ENCODE measurements around the gene C19orf44. TPM values are rescaled to one million over a fixed set of nuclear protein-coding genes. Genes with fewer than 3 reads are reported as not detected.

C19orf44 gene
- polyA plus RNA-seq, 2 of the 4 experiments (the other 2 are of a cell fraction): 2.9 to 3.0 TPM

DNA sequence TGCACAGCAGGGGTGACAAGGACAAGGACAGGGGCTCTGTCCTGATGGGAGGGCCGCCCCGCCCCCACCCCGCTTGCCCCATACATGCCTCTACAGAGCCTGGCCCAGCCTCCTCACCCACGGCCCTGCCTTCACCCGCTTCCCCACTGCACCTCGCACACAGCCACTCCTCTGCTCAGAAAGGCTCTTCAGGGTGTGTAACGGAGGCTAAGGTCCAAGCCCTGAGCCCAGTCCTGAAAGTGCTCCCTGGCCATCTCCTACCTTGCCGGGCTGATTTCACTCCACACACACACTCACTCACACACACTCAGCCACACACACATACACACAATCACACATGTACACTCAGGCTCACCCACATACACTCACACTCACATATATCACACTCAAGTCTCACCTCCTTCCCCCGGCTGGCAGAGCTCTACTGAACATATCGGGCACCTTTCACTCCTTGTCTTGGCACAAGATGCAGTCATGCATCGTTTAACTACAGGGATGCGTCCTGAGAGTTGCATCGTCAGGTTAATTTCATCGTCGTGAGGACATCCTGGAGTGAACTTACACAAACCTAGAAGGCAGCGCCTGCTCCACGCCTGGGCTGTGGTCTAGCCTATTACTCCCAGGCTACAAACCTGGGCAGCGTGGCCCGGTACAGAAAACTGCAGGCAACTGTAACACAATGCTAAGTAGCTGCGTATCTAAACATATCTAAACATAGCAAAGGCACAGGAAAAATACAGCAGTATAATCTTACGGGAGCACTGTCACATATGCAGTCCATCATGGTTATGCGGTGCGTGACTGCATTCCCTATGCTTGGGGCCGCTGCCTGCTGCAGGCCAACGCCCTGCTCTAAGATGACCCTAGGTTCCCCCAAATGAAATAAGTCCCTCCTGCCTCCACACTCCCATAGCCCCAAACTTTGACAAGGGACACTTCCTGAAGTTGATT, 37.5 kb upstream of the C19orf44 start (continued):
- TF ChIP-seq, protein P1, sequence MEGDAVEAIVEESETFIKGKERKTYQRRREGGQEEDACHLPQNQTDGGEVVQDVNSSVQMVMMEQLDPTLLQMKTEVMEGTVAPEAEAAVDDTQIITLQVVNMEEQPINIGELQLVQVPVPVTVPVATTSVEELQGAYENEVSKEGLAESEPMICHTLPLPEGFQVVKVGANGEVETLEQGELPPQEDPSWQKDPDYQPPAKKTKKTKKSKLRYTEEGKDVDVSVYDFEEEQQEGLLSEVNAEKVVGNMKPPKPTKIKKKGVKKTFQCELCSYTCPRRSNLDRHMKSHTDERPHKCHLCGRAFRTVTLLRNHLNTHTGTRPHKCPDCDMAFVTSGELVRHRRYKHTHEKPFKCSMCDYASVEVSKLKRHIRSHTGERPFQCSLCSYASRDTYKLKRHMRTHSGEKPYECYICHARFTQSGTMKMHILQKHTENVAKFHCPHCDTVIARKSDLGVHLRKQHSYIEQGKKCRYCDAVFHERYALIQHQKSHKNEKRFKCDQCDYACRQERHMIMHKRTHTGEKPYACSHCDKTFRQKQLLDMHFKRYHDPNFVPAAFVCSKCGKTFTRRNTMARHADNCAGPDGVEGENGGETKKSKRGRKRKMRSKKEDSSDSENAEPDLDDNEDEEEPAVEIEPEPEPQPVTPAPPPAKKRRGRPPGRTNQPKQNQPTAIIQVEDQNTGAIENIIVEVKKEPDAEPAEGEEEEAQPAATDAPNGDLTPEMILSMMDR (IDR thresholded peaks at IDR 0.05): no peak
- TF ChIP-seq NFE2L2 (conservative IDR thresholded peaks at IDR 0.05; ENCODE audit: low read length) (no peak), CHD2 (IDR thresholded peaks at IDR 0.05; ENCODE audit: low read length, partially characterized antibody) (no peak)

DNA sequence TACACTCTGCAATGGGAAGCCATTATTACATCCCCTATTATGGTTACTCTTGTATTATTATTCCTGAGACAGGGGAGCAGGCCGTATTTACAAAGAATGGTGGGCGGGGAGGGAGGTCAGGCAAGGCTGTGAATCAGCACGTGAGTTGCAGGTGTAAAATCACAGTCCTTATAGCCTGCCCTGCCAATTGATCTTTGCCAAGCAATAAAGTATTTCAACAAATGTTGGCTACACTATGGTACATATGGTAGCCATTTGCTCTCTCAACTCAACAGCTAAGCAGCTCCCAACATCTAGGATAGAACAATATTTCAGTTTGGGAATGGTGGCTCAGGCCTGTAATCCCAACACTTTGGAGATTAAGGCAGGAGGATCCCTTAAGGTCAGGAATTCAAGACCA, 36.5 kb upstream of the C19orf44 start:
- H3K4me1 ChIP-seq: peaks cover 34% of the 10 kb centered on the region
- no peaks in the 10 kb centered on the region for H3K9me3 ChIP-seq
- H3K27ac ChIP-seq: no peak overlapping the region
- DNase-seq (ENCODE audit: low read depth in 1 of 2, low spot score in 1 of 2) (no peak), ATAC-seq (no peak), FAIRE-seq (no peak)
- 93% methylated on average over 3 of the region's 3 CpGs for WGBS (ENCODE audit: missing lambda C conversion rate)
- H3K4me3 ChIP-seq: no peak overlapping the region
- H3K4me2 ChIP-seq: no peak overlapping the region
- no peak for TF ChIP-seq KDM1A (IDR thresholded peaks at IDR 0.05; ENCODE audit: low read depth)
- no peak for TF ChIP-seq RCOR1 (IDR thresholded peaks at IDR 0.05; ENCODE audit: low read depth, low read length)
- TF ChIP-seq, protein P2, sequence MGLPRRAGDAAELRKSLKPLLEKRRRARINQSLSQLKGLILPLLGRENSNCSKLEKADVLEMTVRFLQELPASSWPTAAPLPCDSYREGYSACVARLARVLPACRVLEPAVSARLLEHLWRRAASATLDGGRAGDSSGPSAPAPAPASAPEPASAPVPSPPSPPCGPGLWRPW (IDR thresholded peaks at IDR 0.05): no peak
- no peak for TF ChIP-seq ESRRA (IDR thresholded peaks at IDR 0.05; ENCODE audit: borderline replicate concordance, low read length)
- TF ChIP-seq, protein P3, sequence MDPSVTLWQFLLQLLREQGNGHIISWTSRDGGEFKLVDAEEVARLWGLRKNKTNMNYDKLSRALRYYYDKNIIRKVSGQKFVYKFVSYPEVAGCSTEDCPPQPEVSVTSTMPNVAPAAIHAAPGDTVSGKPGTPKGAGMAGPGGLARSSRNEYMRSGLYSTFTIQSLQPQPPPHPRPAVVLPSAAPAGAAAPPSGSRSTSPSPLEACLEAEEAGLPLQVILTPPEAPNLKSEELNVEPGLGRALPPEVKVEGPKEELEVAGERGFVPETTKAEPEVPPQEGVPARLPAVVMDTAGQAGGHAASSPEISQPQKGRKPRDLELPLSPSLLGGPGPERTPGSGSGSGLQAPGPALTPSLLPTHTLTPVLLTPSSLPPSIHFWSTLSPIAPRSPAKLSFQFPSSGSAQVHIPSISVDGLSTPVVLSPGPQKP (IDR thresholded peaks at IDR 0.05; ENCODE audit: low read depth, low read length): no peak
- TF ChIP-seq, protein P4, sequence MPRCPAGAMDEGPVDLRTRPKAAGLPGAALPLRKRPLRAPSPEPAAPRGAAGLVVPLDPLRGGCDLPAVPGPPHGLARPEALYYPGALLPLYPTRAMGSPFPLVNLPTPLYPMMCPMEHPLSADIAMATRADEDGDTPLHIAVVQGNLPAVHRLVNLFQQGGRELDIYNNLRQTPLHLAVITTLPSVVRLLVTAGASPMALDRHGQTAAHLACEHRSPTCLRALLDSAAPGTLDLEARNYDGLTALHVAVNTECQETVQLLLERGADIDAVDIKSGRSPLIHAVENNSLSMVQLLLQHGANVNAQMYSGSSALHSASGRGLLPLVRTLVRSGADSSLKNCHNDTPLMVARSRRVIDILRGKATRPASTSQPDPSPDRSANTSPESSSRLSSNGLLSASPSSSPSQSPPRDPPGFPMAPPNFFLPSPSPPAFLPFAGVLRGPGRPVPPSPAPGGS (IDR thresholded peaks at IDR 0.05): no peak
- no peak for TF ChIP-seq JUN (IDR thresholded peaks at IDR 0.05)
- TF ChIP-seq, protein P5, sequence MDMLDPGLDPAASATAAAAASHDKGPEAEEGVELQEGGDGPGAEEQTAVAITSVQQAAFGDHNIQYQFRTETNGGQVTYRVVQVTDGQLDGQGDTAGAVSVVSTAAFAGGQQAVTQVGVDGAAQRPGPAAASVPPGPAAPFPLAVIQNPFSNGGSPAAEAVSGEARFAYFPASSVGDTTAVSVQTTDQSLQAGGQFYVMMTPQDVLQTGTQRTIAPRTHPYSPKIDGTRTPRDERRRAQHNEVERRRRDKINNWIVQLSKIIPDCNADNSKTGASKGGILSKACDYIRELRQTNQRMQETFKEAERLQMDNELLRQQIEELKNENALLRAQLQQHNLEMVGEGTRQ (IDR thresholded peaks at IDR 0.05): no peak
- no peak for TF ChIP-seq FOSL2 (IDR thresholded peaks at IDR 0.05)
- no peak for TF ChIP-seq FOSL2 (CRISPR knock-in tag; IDR thresholded peaks at IDR 0.05)
- no peak for TF ChIP-seq CBX2 (IDR thresholded peaks at IDR 0.05; ENCODE audit: borderline replicate concordance, low read depth)
- no peak for TF ChIP-seq SMC3 (IDR thresholded peaks at IDR 0.05)
- TF ChIP-seq, protein P6, sequence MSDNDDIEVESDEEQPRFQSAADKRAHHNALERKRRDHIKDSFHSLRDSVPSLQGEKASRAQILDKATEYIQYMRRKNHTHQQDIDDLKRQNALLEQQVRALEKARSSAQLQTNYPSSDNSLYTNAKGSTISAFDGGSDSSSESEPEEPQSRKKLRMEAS (IDR thresholded peaks at IDR 0.05): no peak
- no peak for TF ChIP-seq NPAS2 (CRISPR knock-in tag; IDR thresholded peaks at IDR 0.05; ENCODE audit: borderline replicate concordance)
- TF ChIP-seq RNF2 (IDR thresholded peaks at IDR 0.05; ENCODE audit: borderline replicate concordance, low read depth): no peak
- no peak for TF ChIP-seq GATA3 (IDR thresholded peaks at IDR 0.05; ENCODE audit: borderline replicate concordance)
- TF ChIP-seq HDAC2 (IDR thresholded peaks at IDR 0.05): no peak
- no peak for TF ChIP-seq JUNB (IDR thresholded peaks at IDR 0.05)
- TF ChIP-seq PHF8 (IDR thresholded peaks at IDR 0.05; ENCODE audit: borderline replicate concordance, low read depth): no peak
- TF ChIP-seq MAFK (IDR thresholded peaks at IDR 0.05; ENCODE audit: partially characterized antibody): no peak
- no peak for TF ChIP-seq POLR2A (IDR thresholded peaks at IDR 0.05; ENCODE audit: low read length)
- POLR2A ChIA-PET: no interaction called here
- CTCF ChIA-PET: interaction anchor here (1.1 kb wide), 1 partner anchor 42 kb away, joined by 3 read pairs; no protein-coding TSS in a partner anchor

Measured in A549 (cell line).